ENCODE results near the gene STAC2.
"Not testable (repeated sequence)": the region's sequence is repeated elsewhere in the genome, so short reads cannot be mapped to it uniquely, and the experiment has no call there.

The STAC2 gene

GRCh38 chr17:39225308-39225958 lies at the start of gene STAC2:
Gene STAC2, minus strand, starts transcription at chr17:39225945. Its CDS starts 443 bp downstream, at chr17:39225502.
- DNase-seq = no peak

GRCh38 chr17:39271546-39271945 lies 45.8 kb upstream of the STAC2 start:
- no peak for DNase-seq

GRCh38 chr17:39270923-39271322 lies 45.2 kb upstream of the STAC2 start:
- DNase-seq = no peak

- no peak for DNase-seq
Observed at GRCh38 chr17:39264119-39264518, 38.4 kb upstream of the STAC2 start.

- DNase-seq = no peak
Observed at GRCh38 chr17:39261286-39261685, 35.5 kb upstream of the STAC2 start.

- DNase-seq = no peak
Observed at GRCh38 chr17:39252788-39253460, 27.2 kb upstream of the STAC2 start.

GRCh38 chr17:39251997-39252396 lies 26.3 kb upstream of the STAC2 start:
- no peak for DNase-seq

- not testable (repeated sequence) for DNase-seq
Observed at GRCh38 chr17:39250076-39250475, 24.3 kb upstream of the STAC2 start.

GRCh38 chr17:39246274-39246673 lies 20.5 kb upstream of the STAC2 start:
- DNase-seq = no peak

- peak; percentile 77 for DNase-seq
Observed at GRCh38 chr17:39244600-39245570, 19.1 kb upstream of the STAC2 start.

GRCh38 chr17:39244016-39244599 lies 18.4 kb upstream of the STAC2 start:
- no peak for DNase-seq

GRCh38 chr17:39243155-39243554 lies 17.4 kb upstream of the STAC2 start:
- DNase-seq = no peak

GRCh38 chr17:39240631-39241030 lies 14.9 kb upstream of the STAC2 start:
- DNase-seq = no peak

GRCh38 chr17:39239640-39240314 lies 14.0 kb upstream of the STAC2 start:
- DNase-seq = peak; percentile 53

- peak; percentile 89 for DNase-seq
Observed at GRCh38 chr17:39238311-39238972, 12.7 kb upstream of the STAC2 start.

GRCh38 chr17:39237586-39237985 lies 11.8 kb upstream of the STAC2 start:
- DNase-seq = no peak

GRCh38 chr17:39236981-39237441 lies 11.3 kb upstream of the STAC2 start:
- DNase-seq = peak; percentile 58

- DNase-seq = peak; percentile 48
Observed at GRCh38 chr17:39236450-39236927, 10.7 kb upstream of the STAC2 start.

GRCh38 chr17:39235555-39236449 lies 10.1 kb upstream of the STAC2 start:
- peak; percentile 67 for DNase-seq

All from DMS153 (cell line).